Type B pancreatic cell (in vitro differentiated cells): Measurements from ENCODE around the gene RCOR1. TPM values are rescaled to one million over a fixed set of nuclear protein-coding genes. Genes with fewer than 3 reads are reported as not detected.

ENCODE experiments used
- DNase-seq: peaks from one replicate; pipeline ENCODE4 v3.0.0; 2021; ENCODE audit warnings: mixed read lengths; ENCODE audit not compliant: unreplicated experiment; ENCODE audit errors: extremely low spot score
- H3K27ac Mint-ChIP-seq: 2 replicates; pipeline ENCODE4 v1.8.0; 2021; ENCODE audit warnings: mild to moderate bottlenecking, mixed read lengths
- H3K27me3 Mint-ChIP-seq: 2 replicates; pipeline ENCODE4 v1.8.0; 2021; ENCODE audit warnings: mixed read lengths
- H3K36me3 Mint-ChIP-seq: 2 replicates; pipeline ENCODE4 v1.8.0; 2021; ENCODE audit warnings: mixed read lengths
- H3K4me1 Mint-ChIP-seq: one replicate; pipeline ENCODE4 v1.8.0; 2021; ENCODE audit warnings: mixed read lengths; ENCODE audit not compliant: unreplicated experiment
- H3K4me3 Mint-ChIP-seq: 2 replicates; pipeline ENCODE4 v1.8.0; 2021; ENCODE audit warnings: mild to moderate bottlenecking, mixed read lengths
- H3K9me3 Mint-ChIP-seq: 2 replicates; pipeline ENCODE4 v1.8.0; 2021; ENCODE audit warnings: mixed read lengths
- total RNA-seq: library from RNA; stranded (reverse); gene quantifications from 2 replicates; pipeline ENCODE4 v1.2.1, GENCODE V29; 2021; ENCODE audit warnings: low replicate concordance
- TF ChIP-seq, protein P1 (sequence below): fragments of 200-600 bp; sonication (generic); conservative IDR thresholded peaks from 2 replicates; pipeline ENCODE4 v1.5.0; 2021; ENCODE audit warnings: antibody characterized with exemption, mild to moderate bottlenecking

Gene RCOR1
- total RNA-seq, 1 donor from 2014 or later, result 35.3 TPM

DNA sequence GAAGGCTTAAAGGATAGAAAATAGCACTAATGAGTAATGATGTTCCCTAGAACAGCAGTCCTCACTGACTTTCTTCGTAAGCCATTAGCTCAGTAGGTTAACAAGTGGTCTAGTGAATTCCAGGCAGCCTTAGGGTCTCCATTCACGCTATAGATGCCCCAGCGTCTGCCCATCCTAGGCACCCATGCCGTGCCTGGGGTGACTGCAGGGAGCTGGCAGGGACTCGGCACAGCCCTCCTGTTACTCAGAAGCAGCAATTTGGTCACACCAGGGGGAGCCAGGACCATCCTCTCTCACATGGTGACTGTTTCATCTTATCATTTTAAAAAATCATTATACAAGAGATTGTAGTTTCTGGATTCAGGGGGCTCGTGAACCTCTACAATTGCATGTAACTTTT is 118.8 kb downstream of the RCOR1 start:
- Mint-ChIP-seq H3K4me3 (no peak overlapping the region), H3K36me3 (peaks cover 28% of the 10 kb centered on the region), H3K27me3 (no peaks in the 10 kb centered on the region), H3K4me1 (no peaks in the 10 kb centered on the region), H3K27ac (no peak overlapping the region), H3K9me3 (no peaks in the 10 kb centered on the region)
- TF ChIP-seq, protein P1, sequence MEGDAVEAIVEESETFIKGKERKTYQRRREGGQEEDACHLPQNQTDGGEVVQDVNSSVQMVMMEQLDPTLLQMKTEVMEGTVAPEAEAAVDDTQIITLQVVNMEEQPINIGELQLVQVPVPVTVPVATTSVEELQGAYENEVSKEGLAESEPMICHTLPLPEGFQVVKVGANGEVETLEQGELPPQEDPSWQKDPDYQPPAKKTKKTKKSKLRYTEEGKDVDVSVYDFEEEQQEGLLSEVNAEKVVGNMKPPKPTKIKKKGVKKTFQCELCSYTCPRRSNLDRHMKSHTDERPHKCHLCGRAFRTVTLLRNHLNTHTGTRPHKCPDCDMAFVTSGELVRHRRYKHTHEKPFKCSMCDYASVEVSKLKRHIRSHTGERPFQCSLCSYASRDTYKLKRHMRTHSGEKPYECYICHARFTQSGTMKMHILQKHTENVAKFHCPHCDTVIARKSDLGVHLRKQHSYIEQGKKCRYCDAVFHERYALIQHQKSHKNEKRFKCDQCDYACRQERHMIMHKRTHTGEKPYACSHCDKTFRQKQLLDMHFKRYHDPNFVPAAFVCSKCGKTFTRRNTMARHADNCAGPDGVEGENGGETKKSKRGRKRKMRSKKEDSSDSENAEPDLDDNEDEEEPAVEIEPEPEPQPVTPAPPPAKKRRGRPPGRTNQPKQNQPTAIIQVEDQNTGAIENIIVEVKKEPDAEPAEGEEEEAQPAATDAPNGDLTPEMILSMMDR, result no peak
- DNase-seq, result no peak

DNA sequence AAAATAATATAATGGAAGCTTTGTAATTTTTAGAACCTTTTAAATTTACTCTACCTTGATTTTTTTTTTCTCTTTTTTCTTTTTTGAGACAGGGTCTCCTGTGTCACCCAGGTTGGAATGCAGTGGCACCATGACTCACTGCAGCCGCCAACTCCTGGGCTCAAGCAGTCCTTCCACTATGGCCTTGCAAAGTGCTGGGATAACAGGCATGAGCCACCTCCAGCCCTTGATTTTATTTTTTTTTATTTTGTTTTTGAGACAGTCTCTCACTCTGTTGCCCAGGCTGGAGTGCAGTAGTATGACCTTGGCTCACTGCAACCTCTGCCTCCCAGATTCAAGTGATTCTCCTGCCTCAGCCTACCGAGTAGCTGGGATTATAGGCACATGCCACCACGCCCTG is 119.5 kb downstream of the RCOR1 start:
- no peak overlapping the region for H3K4me3 Mint-ChIP-seq

DNA sequence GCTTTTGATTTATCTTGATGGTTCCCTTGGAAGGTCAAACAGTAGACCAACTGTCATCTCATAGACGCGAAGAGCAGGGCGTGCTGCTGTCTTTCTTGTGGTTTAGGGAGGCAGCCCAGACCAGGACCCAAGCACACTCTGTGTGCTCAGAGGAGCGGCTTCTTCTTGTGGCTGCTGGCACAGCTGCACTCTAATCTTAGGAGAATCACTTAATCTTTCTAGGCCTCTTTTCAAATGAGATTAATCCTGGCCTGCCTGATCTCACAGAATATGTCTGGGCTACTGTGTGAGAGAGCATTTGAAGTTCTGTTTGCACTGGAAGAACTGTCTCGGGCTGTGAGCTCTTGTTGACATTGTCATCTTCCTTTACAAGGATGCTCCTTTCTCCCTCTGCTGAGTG is 124.8 kb downstream of the RCOR1 start:
- Mint-ChIP-seq H3K9me3 (no peaks in the 10 kb centered on the region), H3K27ac (no peak overlapping the region), H3K4me3 (no peak overlapping the region), H3K36me3 (peaks cover 30% of the 10 kb centered on the region), H3K27me3 (no peaks in the 10 kb centered on the region), H3K4me1 (peaks cover 4% of the 10 kb centered on the region)
- DNase-seq, result no peak
- TF ChIP-seq, protein P1, result no peak

More for the DNA sequence above, 119.5 kb downstream of the RCOR1 start:
- H3K9me3 Mint-ChIP-seq, result no peaks in the 10 kb centered on the region
- no peaks in the 10 kb centered on the region for H3K4me1 Mint-ChIP-seq
- no peak overlapping the region for H3K27ac Mint-ChIP-seq
- no peaks in the 10 kb centered on the region for H3K27me3 Mint-ChIP-seq
- peaks cover 28% of the 10 kb centered on the region for H3K36me3 Mint-ChIP-seq
- no peak for DNase-seq
- TF ChIP-seq, protein P1, result no peak

DNA sequence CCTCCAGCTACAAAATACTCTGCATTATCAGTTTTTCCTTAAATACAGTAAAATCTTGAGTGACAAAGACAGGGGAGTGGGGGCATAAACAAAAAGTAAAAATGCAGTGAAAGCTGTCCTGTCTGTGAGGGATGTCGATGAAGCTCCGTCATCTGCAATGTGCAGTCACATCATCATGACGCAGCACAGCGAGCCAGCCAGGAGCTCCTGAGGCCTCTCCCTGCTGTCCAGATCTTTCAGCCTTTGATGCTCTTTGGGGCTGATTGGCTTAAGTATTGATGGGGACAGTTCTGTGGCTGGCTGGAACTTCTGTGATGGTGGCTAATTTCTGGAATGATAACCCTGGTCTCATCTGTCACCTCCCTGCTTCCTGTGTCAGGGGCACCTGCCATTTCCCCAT is 130.2 kb downstream of the RCOR1 start:
- no peak for DNase-seq
- no peaks in the 10 kb centered on the region for H3K27me3 Mint-ChIP-seq
- H3K36me3 Mint-ChIP-seq, result peaks cover 42% of the 10 kb centered on the region
- TF ChIP-seq, protein P1, result no peak
- no peak overlapping the region for H3K27ac Mint-ChIP-seq
- H3K4me1 Mint-ChIP-seq, result peaks cover 4% of the 10 kb centered on the region
- H3K4me3 Mint-ChIP-seq, result no peak overlapping the region
- no peaks in the 10 kb centered on the region for H3K9me3 Mint-ChIP-seq

DNA sequence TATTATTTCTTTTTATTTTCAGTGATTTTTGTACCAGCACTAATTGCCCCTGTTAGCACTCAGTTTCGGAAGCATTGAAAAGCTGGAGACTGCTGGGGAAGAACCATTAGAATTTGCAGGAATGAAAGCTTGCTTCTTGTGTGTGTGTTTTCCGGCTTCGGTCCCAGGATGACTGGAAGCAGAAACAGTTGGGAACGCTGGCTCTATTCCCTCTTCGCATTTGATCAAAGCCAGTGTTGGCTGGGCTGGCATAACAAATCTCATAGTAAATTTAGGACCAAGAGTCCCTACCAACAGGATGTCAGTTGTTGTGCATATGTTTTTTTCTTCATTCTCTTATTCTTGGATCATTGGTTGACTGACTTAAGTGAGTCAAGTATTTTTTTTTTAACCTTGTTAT is 131.2 kb downstream of the RCOR1 start:
- DNase-seq, result no peak
- H3K9me3 Mint-ChIP-seq, result no peaks in the 10 kb centered on the region
- peaks cover 42% of the 10 kb centered on the region for H3K36me3 Mint-ChIP-seq
- TF ChIP-seq, protein P1, result no peak
- H3K27ac Mint-ChIP-seq, result no peak overlapping the region
- H3K27me3 Mint-ChIP-seq, result no peaks in the 10 kb centered on the region
- no peak overlapping the region for H3K4me3 Mint-ChIP-seq
- H3K4me1 Mint-ChIP-seq, result peaks cover 4% of the 10 kb centered on the region
